ENCODE results near the gene ECHS1. TPM values are rescaled to one million over a fixed set of nuclear protein-coding genes. Genes with fewer than 3 reads are reported as not detected.

Gene ECHS1
- total and polyA plus RNA-seq, 10 of the 15 experiments (the other 5 are each of a cell fraction or from before 2014, with no cell fraction given): 32.7 to 164 (median 62.4) TPM

- no peak for TF ChIP-seq CHD2 (IDR thresholded peaks at IDR 0.05; ENCODE audit: borderline replicate concordance, low read depth, low read length)
- no peak for TF ChIP-seq PML (IDR thresholded peaks at IDR 0.05; ENCODE audit: low read length)
- no peak for TF ChIP-seq BCLAF1 (IDR thresholded peaks at IDR 0.05)
- no peak for TF ChIP-seq SIX5 (IDR thresholded peaks at IDR 0.05; ENCODE audit: low read depth, low read length, severe bottlenecking)
- TF ChIP-seq RELB (IDR thresholded peaks at IDR 0.05; ENCODE audit: low read depth): no peak
- no peak for TF ChIP-seq ZBTB33 (IDR thresholded peaks at IDR 0.05)
- no peak for TF ChIP-seq TCF12 (IDR thresholded peaks at IDR 0.05; ENCODE audit: low read depth, low read length)
- TF ChIP-seq USF2 (IDR thresholded peaks at IDR 0.05; ENCODE audit: borderline replicate concordance, low read depth, low read length): no peak
- no peak for TF ChIP-seq RAD21 (IDR thresholded peaks at IDR 0.05; ENCODE audit: insufficient read depth, low read depth, low read length)
- no peak for TF ChIP-seq FOXK2 (IDR thresholded peaks at IDR 0.05)
- TF ChIP-seq USF1 (IDR thresholded peaks at IDR 0.05; ENCODE audit: borderline replicate concordance, extremely low read length, insufficient read depth, low read depth, low read length): no peak
- no peak for TF ChIP-seq BMI1 (IDR thresholded peaks at IDR 0.05; ENCODE audit: borderline replicate concordance)
- no peak for TF ChIP-seq PAX8 (IDR thresholded peaks at IDR 0.05)
- no peak for TF ChIP-seq YY1 (IDR thresholded peaks at IDR 0.05; ENCODE audit: low read depth, low read length)
- no peak; the same call in 1 of the 2 replicates for TF ChIP-seq POLR2AphosphoS2 (IDR thresholded peaks at IDR 0.05; ENCODE audit: low read depth, low read length)
- peak; percentile 82 for TF ChIP-seq NR2F1 (conservative IDR thresholded peaks at IDR 0.05)
- TF ChIP-seq SPI1 (IDR thresholded peaks at IDR 0.05; ENCODE audit: borderline replicate concordance, insufficient read depth, low read depth, low read length): no peak
- TF ChIP-seq TARDBP (IDR thresholded peaks at IDR 0.05; ENCODE audit: borderline replicate concordance): no peak
- TF ChIP-seq NBN (IDR thresholded peaks at IDR 0.05): no peak
These were observed 6.1 kb upstream of the ECHS1 start, which contains the start of gene PAOX (continued) for GRCh38 chr10:133379152-133379800.

Measured in GM12878 (cell line).